ENCODE data around the gene GLB1L2.
A peak's percentile ranks its signal among the peaks of the same experiment; 100 is the strongest.
"Not testable (repeated sequence)": the region's sequence is repeated elsewhere in the genome, so short reads cannot be mapped to it uniquely, and the experiment has no call there.

GLB1L2 gene

GRCh38 chr11:134312223-134312622 lies 19.6 kb upstream of the GLB1L2 start:
- Mint-ChIP-seq H3K9me3 (peaks cover 10% of the 10 kb centered on the region), H3K4me3 (no peak overlapping the region), H3K27me3 (peaks cover 5% of the 10 kb centered on the region), H3K36me3 (ENCODE audit: low read depth) (no peaks in the 10 kb centered on the region), H3K4me1 (ENCODE audit: low read depth) (no peaks in the 10 kb centered on the region), H3K27ac (no peak overlapping the region)
- intact Hi-C loops (cut with micrococcal nuclease): no loop called here

- intact Hi-C loops (cut with micrococcal nuclease): no loop called here
- H3K4me1 Mint-ChIP-seq (ENCODE audit: low read depth): no peaks in the 10 kb centered on the region
- no peaks in the 10 kb centered on the region for H3K36me3 Mint-ChIP-seq (ENCODE audit: low read depth)
- H3K27me3 Mint-ChIP-seq: peaks cover 6% of the 10 kb centered on the region
- no peak overlapping the region for H3K4me3 Mint-ChIP-seq
- peaks cover 15% of the 10 kb centered on the region for H3K9me3 Mint-ChIP-seq
- H3K27ac Mint-ChIP-seq: no peak overlapping the region
These were observed 19.0 kb upstream of the GLB1L2 start for GRCh38 chr11:134312807-134313206.

- no peaks in the 10 kb centered on the region for H3K36me3 Mint-ChIP-seq (ENCODE audit: low read depth)
- H3K27ac Mint-ChIP-seq: no peak overlapping the region
- peaks cover 6% of the 10 kb centered on the region for H3K27me3 Mint-ChIP-seq
- intact Hi-C loops (cut with micrococcal nuclease): no loop called here
- H3K4me3 Mint-ChIP-seq: no peak overlapping the region
- no peaks in the 10 kb centered on the region for H3K4me1 Mint-ChIP-seq (ENCODE audit: low read depth)
- peaks cover 15% of the 10 kb centered on the region for H3K9me3 Mint-ChIP-seq
These were observed 18.4 kb upstream of the GLB1L2 start for GRCh38 chr11:134313379-134313778.

- no peak overlapping the region for H3K4me3 Mint-ChIP-seq
- H3K4me1 Mint-ChIP-seq (ENCODE audit: low read depth): no peaks in the 10 kb centered on the region
- H3K27ac Mint-ChIP-seq: no peak overlapping the region
- intact Hi-C loops (cut with micrococcal nuclease): no loop called here
- no peaks in the 10 kb centered on the region for H3K36me3 Mint-ChIP-seq (ENCODE audit: low read depth)
- H3K27me3 Mint-ChIP-seq: peaks cover 6% of the 10 kb centered on the region
- peaks cover 15% of the 10 kb centered on the region for H3K9me3 Mint-ChIP-seq
These were observed 17.8 kb upstream of the GLB1L2 start for GRCh38 chr11:134313821-134314607.

- no peaks in the 10 kb centered on the region for H3K36me3 Mint-ChIP-seq (ENCODE audit: low read depth)
- H3K9me3 Mint-ChIP-seq: peaks cover 24% of the 10 kb centered on the region
- peaks cover 2% of the 10 kb centered on the region for H3K27me3 Mint-ChIP-seq
- no peak overlapping the region for H3K27ac Mint-ChIP-seq
- intact Hi-C loops (cut with micrococcal nuclease): no loop called here
- no peaks in the 10 kb centered on the region for H3K4me1 Mint-ChIP-seq (ENCODE audit: low read depth)
- H3K4me3 Mint-ChIP-seq: no peak overlapping the region
These were observed 14.7 kb upstream of the GLB1L2 start for GRCh38 chr11:134317103-134317502.

GRCh38 chr11:134321373-134321772 lies 10.4 kb upstream of the GLB1L2 start:
- intact Hi-C loops (cut with micrococcal nuclease); H3K27me3 Mint-ChIP-seq; H3K36me3 Mint-ChIP-seq (ENCODE audit: low read depth); H3K4me3 Mint-ChIP-seq; H3K4me1 Mint-ChIP-seq (ENCODE audit: low read depth); H3K27ac Mint-ChIP-seq: not testable (repeated sequence)
- H3K9me3 Mint-ChIP-seq: peaks cover 22% of the 10 kb centered on the region

GRCh38 chr11:134322553-134322952 lies 9.2 kb upstream of the GLB1L2 start:
- no peak overlapping the region for H3K4me3 Mint-ChIP-seq
- H3K36me3 Mint-ChIP-seq (ENCODE audit: low read depth): no peaks in the 10 kb centered on the region
- peaks cover 11% of the 10 kb centered on the region for H3K9me3 Mint-ChIP-seq
- H3K4me1 Mint-ChIP-seq (ENCODE audit: low read depth): no peaks in the 10 kb centered on the region
- peaks cover 7% of the 10 kb centered on the region for H3K27me3 Mint-ChIP-seq
- intact Hi-C loops (cut with micrococcal nuclease): no loop called here
- no peak overlapping the region for H3K27ac Mint-ChIP-seq

GRCh38 chr11:134328433-134328832 lies 3.4 kb upstream of the GLB1L2 start:
- Mint-ChIP-seq H3K9me3 (no peaks in the 10 kb centered on the region), H3K4me3 (no peak overlapping the region), H3K27ac (no peak overlapping the region), H3K27me3 (peaks cover 43% of the 10 kb centered on the region), H3K4me1 (ENCODE audit: low read depth) (peaks cover 9% of the 10 kb centered on the region), H3K36me3 (ENCODE audit: low read depth) (no peaks in the 10 kb centered on the region)
- intact Hi-C loops (cut with micrococcal nuclease): no loop called here

- intact Hi-C loops (cut with micrococcal nuclease): no loop called here
- H3K4me3 Mint-ChIP-seq: no peak overlapping the region
- no peak overlapping the region for H3K27ac Mint-ChIP-seq
These were observed 1.0 kb upstream of the GLB1L2 start for GRCh38 chr11:134330611-134331353.

GRCh38 chr11:134332189-134332631 lies 422 bp downstream of the GLB1L2 start:
- no peaks in the 10 kb centered on the region for H3K36me3 Mint-ChIP-seq (ENCODE audit: low read depth)
- intact Hi-C loops (cut with micrococcal nuclease): no loop called here
- H3K4me1 Mint-ChIP-seq (ENCODE audit: low read depth): peaks cover 17% of the 10 kb centered on the region
- H3K9me3 Mint-ChIP-seq: no peaks in the 10 kb centered on the region
- peak overlapping the region; percentile 69 for H3K4me3 Mint-ChIP-seq
- peaks cover 64% of the 10 kb centered on the region for H3K27me3 Mint-ChIP-seq
- H3K27ac Mint-ChIP-seq: no peak overlapping the region

More at GRCh38 chr11:134330611-134331353, 1.0 kb upstream of the GLB1L2 start:
- Mint-ChIP-seq H3K36me3 (ENCODE audit: low read depth) (no peaks in the 10 kb centered on the region), H3K9me3 (no peaks in the 10 kb centered on the region), H3K27me3 (peaks cover 64% of the 10 kb centered on the region), H3K4me1 (ENCODE audit: low read depth) (peaks cover 17% of the 10 kb centered on the region)

- H3K36me3 Mint-ChIP-seq (ENCODE audit: low read depth): no peaks in the 10 kb centered on the region
- peak overlapping the region; percentile 47 for H3K4me3 Mint-ChIP-seq
- intact Hi-C loops (cut with micrococcal nuclease): no loop called here
- H3K27me3 Mint-ChIP-seq: peaks cover 62% of the 10 kb centered on the region
- no peak overlapping the region for H3K27ac Mint-ChIP-seq
- peaks cover 17% of the 10 kb centered on the region for H3K4me1 Mint-ChIP-seq (ENCODE audit: low read depth)
- no peaks in the 10 kb centered on the region for H3K9me3 Mint-ChIP-seq
These were observed 994 bp downstream of the GLB1L2 start for GRCh38 chr11:134332782-134333181.

GRCh38 chr11:134333312-134333711 lies 1.5 kb downstream of the GLB1L2 start:
- Mint-ChIP-seq H3K27ac (no peak overlapping the region), H3K9me3 (no peaks in the 10 kb centered on the region), H3K4me3 (no peak overlapping the region), H3K4me1 (ENCODE audit: low read depth) (peaks cover 17% of the 10 kb centered on the region), H3K27me3 (peaks cover 62% of the 10 kb centered on the region), H3K36me3 (ENCODE audit: low read depth) (no peaks in the 10 kb centered on the region)
- intact Hi-C loops (cut with micrococcal nuclease): no loop called here

GRCh38 chr11:134333946-134334345 lies 2.2 kb downstream of the GLB1L2 start:
- Mint-ChIP-seq H3K4me1 (ENCODE audit: low read depth) (peaks cover 17% of the 10 kb centered on the region), H3K4me3 (no peak overlapping the region), H3K9me3 (no peaks in the 10 kb centered on the region), H3K27me3 (peaks cover 62% of the 10 kb centered on the region), H3K36me3 (ENCODE audit: low read depth) (no peaks in the 10 kb centered on the region), H3K27ac (no peak overlapping the region)
- intact Hi-C loops (cut with micrococcal nuclease): no loop called here

- H3K9me3 Mint-ChIP-seq: no peaks in the 10 kb centered on the region
- intact Hi-C loops (cut with micrococcal nuclease): no loop called here
- H3K4me1 Mint-ChIP-seq (ENCODE audit: low read depth): peaks cover 17% of the 10 kb centered on the region
- H3K27ac Mint-ChIP-seq: no peak overlapping the region
- H3K4me3 Mint-ChIP-seq: no peak overlapping the region
- peaks cover 59% of the 10 kb centered on the region for H3K27me3 Mint-ChIP-seq
- H3K36me3 Mint-ChIP-seq (ENCODE audit: low read depth): no peaks in the 10 kb centered on the region
These were observed 3.2 kb downstream of the GLB1L2 start for GRCh38 chr11:134334796-134335571.

Data from dendritic cell treated with granulocyte-macrophage colony-stimulating factor and Interleukin-4, amounts not matched to agents 40 ng/mL and 50 ng/mL, for 4 days (primary cell).